NCI-H524 treated with DMSO at 0.1 percent for 48 hours (cell line): Measurements from ENCODE around the gene CXXC5.
"Not testable (repeated sequence)": the region's sequence is repeated elsewhere in the genome, so short reads cannot be mapped to it uniquely, and the experiment has no call there.

Experiments
- DNase-seq: peaks from one replicate; lab custom pipeline; 2025; lab: John Stamatoyannopoulos, UW

The CXXC5 gene

GRCh38 chr5:139648205-139649081 lies at the start of gene CXXC5:
Gene CXXC5, plus strand, starts transcription at chr5:139648349. Its CDS starts 32,175 bp downstream, at chr5:139680524.
- DNase-seq: peak; percentile 15

DNA sequence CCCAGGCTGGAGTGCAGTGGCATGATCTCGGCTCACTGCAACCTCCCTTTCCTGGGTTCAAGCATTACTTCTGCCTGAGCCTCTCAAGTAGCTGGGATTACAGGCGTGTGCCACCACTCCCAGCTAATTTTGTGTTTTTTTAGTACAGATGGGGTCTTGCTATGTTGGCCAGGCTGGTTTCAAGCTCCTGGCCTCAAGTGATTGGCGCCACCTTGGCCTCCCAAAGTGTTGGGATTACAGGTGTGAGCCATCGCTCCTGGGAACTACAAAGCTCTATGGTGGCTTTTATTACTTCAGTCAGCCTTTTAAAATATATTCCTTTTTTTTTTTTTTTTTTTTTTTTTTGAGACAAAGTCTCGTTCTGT lies 49.6 kb upstream of the CXXC5 start:
- not testable (repeated sequence) for DNase-seq

GRCh38 chr5:139600336-139600949 lies 47.7 kb upstream of the CXXC5 start:
- no peak for DNase-seq

DNA sequence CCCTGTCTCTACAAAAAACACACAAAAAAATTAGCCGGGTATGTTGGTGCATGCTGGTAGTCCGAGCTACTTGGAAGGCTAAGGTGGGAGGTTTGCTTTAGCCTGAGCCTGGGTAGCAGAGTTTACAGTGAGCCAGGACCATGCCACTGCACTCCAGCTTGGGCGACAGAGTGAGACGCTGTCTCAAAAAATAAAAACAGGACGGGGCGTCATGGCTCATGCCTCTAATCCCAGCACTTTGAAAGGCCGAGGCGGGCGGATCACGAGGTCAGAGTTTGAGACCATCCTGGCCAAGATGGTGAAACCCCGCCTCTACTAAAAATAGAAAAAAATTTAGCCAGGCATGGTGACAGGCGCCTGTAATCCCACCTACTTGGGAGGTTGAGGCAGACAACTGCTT lies 46.7 kb upstream of the CXXC5 start:
- no peak for DNase-seq

GRCh38 chr5:139601948-139602347 lies 46.2 kb upstream of the CXXC5 start:
- DNase-seq: not testable (repeated sequence)

DNA sequence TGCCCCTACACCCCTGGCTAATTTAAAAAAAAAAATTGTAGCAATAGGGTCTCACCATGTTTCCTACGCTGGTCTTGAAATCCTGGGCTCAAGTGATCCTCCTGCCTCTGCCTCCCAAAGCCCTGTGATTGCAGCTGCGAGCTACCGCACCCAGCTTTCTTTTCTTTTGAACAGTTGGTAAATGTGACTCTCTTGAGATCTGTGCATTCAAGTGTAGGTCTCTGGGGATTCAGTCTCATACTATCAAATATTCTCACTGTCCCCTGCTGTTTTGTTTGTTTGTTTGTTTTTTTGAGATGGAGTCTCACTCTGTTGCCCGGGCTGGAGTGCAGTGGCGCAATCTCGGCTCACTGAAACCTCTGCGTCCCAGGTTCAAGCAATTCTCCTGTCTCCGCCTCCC lies 42.3 kb upstream of the CXXC5 start:
- DNase-seq: no peak

- DNase-seq: no peak
These were observed 36.2 kb upstream of the CXXC5 start for GRCh38 chr5:139611703-139612584.

DNA sequence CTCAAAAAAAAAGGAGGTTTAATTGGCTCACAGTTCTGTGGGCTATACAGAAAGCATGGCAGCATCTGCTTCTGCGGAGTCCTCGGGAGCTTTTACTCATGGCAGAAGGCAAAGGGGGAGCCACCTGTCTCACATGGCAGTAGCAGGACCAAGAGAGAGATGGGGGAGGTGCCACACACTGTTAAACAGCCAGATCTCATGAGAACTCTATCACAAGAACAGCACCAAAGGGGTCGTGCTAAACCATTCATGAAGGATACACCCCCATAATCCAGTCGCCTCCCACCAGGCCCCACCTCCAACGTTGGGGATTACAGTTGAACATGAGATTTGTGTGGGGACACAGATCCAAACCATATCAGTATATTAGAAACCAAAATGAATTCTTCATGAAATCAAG lies 28.3 kb upstream of the CXXC5 start:
- no peak for DNase-seq

DNA sequence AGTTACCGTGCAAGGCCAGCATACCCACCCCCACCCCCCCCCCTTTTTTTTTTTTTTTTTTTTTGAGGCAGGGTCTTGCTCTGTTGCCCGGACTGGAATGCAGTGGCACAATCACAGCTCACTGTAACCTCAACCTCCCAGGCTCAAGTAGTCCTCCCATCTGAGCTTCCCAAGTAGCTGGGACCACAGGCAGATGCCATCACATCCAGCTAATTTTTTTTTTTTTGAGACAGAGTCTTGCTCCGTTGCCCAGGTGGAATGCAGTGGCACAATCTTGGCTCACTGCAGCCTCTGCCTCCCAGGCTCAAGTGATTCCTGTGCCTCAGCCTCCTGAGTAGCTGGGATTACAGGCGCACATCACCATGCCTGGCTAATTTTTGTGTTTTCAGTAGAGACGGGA lies 22.8 kb upstream of the CXXC5 start:
- DNase-seq: not testable (repeated sequence)

GRCh38 chr5:139630855-139631254 lies 17.3 kb upstream of the CXXC5 start:
- no peak for DNase-seq

GRCh38 chr5:139631520-139632165 lies 16.5 kb upstream of the CXXC5 start:
- no peak for DNase-seq

- peak; percentile 37 for DNase-seq
These were observed 14.7 kb upstream of the CXXC5 start for GRCh38 chr5:139633295-139634027.

DNA sequence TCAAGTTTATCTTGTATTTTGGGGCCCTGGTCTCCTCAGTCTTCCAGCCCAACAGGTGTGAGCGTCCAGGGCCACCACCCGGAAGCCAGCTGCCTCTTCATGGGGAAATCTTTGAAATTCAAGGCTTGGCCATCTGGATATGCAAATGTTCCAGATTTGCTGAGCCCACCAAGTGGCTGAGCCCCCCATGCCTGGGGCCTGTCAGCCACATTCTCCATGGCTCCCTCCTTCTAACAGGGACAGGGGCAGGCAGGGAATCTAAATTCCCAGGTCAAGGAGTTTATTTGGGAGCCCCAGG lies 14.2 kb upstream of the CXXC5 start:
- peak; percentile 29 for DNase-seq

GRCh38 chr5:139634541-139634940 lies 13.6 kb upstream of the CXXC5 start:
- no peak for DNase-seq

- DNase-seq: no peak
These were observed 13.0 kb upstream of the CXXC5 start for GRCh38 chr5:139635191-139635590.

GRCh38 chr5:139635606-139636206 lies 12.4 kb upstream of the CXXC5 start:
- peak; percentile 46 for DNase-seq

- DNase-seq: no peak
These were observed 11.8 kb upstream of the CXXC5 start for GRCh38 chr5:139636207-139636792.

DNA sequence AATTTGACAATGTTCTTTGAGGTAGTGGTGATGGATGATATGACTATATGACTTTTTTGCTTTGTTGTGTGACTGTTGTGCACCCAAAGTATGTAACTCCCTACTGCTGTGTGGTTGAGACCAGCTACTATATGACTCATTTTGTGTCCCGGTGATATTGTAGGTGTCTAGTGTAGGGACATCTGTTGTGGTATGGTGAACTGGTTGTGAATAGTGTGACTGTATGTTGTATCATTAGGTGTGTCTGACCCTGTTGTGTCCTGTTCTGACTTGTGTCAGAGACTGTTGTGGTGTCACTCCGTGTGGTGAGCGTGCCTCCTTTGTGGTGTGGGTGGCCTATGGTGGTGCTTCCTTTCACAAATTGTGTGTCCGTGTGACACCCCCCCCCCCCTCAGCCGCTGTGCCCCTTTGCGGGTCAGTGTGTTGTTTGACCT lies 11.2 kb upstream of the CXXC5 start:
- no peak for DNase-seq

- peak; percentile 22 for DNase-seq
These were observed 10.6 kb upstream of the CXXC5 start for GRCh38 chr5:139637438-139638089.

DNA sequence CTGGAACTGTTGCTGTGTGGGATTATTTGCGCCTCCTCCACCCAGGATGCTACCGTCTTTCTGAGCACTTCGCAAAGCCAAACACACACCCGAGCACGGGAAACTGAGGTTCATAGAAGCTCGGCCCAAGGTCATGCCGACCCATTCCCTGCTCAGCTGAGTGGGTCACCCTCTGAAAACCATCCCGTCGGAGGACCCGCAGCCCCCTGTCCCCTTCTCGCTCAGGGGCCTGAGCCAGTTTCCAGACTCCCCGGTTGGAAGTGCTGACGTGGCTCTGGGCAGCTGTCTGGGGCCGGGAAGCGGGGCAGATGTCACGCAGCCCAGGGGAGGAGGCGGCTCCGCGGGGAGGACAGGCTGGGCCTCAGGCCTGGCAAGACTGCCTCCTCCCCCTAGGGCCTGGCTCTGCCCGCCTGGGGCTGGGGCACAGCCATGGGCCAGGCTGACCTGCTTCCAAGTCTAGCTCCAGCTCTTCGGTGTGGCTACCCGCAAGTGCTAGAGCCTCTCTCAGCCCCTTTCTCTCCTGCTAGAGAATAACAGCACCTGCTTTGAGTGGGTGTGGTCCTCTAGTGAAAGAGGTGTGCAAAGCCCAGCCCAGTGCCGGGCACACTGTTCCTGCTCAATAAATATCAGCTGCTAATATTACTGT lies 9.9 kb upstream of the CXXC5 start:
- DNase-seq: no peak
